ENCODE data around the gene OR2M4.

The OR2M4 gene

DNA sequence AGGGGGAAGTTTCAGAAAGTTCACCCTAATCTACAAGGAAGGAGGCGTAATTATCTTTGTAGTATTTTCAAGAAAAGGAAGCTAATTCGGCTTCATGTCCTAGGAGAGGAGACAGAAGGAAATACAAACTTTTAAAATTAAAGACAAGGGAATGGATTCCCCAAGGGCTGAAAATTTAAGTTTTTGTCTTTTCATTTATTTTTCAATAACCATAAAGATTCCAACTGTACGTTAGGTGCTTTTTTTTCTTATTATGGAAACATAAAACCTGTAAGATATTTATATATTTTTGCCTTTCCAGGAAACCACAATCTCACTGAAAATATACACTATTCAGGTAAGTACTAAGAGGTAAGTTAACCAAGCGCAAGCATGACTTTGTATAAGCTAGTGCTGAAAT, 34.3 kb upstream of the OR2M4 start, which contains the start of gene OR2M3:
TSS of gene OR2M3 (plus strand) at position 301 of the 400 bp plus-strand sequence. CDS start 5,803 bp downstream, outside the sequence.
- no peak for TF ChIP-seq POLR2AphosphoS5 (IDR thresholded peaks at IDR 0.05; ENCODE audit: low read depth, low read length)
- TF ChIP-seq TAF1 (IDR thresholded peaks at IDR 0.05; ENCODE audit: borderline replicate concordance, insufficient read depth, low read length) = no peak
- no peak for TF ChIP-seq SIN3A (IDR thresholded peaks at IDR 0.05; ENCODE audit: borderline replicate concordance, insufficient read depth, low read length)
- TF ChIP-seq, protein P1, sequence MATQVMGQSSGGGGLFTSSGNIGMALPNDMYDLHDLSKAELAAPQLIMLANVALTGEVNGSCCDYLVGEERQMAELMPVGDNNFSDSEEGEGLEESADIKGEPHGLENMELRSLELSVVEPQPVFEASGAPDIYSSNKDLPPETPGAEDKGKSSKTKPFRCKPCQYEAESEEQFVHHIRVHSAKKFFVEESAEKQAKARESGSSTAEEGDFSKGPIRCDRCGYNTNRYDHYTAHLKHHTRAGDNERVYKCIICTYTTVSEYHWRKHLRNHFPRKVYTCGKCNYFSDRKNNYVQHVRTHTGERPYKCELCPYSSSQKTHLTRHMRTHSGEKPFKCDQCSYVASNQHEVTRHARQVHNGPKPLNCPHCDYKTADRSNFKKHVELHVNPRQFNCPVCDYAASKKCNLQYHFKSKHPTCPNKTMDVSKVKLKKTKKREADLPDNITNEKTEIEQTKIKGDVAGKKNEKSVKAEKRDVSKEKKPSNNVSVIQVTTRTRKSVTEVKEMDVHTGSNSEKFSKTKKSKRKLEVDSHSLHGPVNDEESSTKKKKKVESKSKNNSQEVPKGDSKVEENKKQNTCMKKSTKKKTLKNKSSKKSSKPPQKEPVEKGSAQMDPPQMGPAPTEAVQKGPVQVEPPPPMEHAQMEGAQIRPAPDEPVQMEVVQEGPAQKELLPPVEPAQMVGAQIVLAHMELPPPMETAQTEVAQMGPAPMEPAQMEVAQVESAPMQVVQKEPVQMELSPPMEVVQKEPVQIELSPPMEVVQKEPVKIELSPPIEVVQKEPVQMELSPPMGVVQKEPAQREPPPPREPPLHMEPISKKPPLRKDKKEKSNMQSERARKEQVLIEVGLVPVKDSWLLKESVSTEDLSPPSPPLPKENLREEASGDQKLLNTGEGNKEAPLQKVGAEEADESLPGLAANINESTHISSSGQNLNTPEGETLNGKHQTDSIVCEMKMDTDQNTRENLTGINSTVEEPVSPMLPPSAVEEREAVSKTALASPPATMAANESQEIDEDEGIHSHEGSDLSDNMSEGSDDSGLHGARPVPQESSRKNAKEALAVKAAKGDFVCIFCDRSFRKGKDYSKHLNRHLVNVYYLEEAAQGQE (IDR thresholded peaks at IDR 0.05; ENCODE audit: insufficient read depth in 1 of 2, low read depth in 2 of 2, low read length in 2 of 2) = no peak
- no peak for TF ChIP-seq FOXP2 (optimal IDR thresholded peaks at IDR 0.05; ENCODE audit: borderline replicate concordance, extremely low read depth, extremely low read length, insufficient read depth)

DNA sequence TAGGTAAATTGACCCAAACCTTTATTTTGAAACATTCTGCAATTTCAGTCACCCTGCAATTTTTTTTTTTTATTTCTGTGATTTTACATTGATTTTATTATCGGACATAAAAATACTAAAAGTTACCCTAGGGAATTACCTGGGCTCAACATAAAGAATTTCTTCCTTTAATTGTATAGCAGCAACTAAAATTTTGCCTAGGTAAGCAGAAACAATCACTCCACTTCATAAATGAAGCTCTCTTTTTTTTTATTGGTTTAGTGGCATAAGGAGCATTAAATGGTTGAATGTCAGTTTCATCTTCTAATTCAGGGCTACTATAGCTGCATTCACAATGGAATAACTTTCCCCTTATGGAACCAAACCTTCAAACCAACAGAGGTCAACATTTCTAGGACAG, 15.3 kb upstream of the OR2M4 start:
- TF ChIP-seq SIN3A (IDR thresholded peaks at IDR 0.05; ENCODE audit: borderline replicate concordance, insufficient read depth, low read length) = no peak
- TF ChIP-seq, protein P1 (IDR thresholded peaks at IDR 0.05; ENCODE audit: insufficient read depth in 1 of 2, low read depth in 2 of 2, low read length in 2 of 2) = no peak
- TF ChIP-seq POLR2AphosphoS5 (IDR thresholded peaks at IDR 0.05; ENCODE audit: low read depth, low read length) = no peak
- TF ChIP-seq TAF1 (IDR thresholded peaks at IDR 0.05; ENCODE audit: borderline replicate concordance, insufficient read depth, low read length) = no peak
- no peak for TF ChIP-seq FOXP2 (optimal IDR thresholded peaks at IDR 0.05; ENCODE audit: borderline replicate concordance, extremely low read depth, extremely low read length, insufficient read depth)

DNA sequence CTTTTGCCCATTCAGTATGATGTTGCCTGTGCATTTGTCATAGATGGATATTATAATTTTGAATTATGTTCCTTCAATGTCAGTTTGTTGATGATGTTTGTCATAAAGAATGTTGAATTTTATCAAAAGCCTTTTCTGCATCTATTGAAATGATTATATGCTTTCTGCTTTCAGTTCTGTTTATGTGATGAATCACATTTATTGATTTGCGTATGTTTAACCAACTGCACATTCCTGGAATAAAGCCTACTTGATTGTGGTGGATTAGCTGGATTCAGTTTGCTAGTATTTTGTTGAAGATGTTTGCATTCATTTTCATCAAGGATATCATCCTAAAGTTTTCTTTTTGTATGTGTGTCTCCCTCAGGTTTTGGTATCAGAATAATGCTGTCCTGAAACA, 5.7 kb upstream of the OR2M4 start:
- TF ChIP-seq, protein P1 (IDR thresholded peaks at IDR 0.05; ENCODE audit: insufficient read depth in 1 of 2, low read depth in 2 of 2, low read length in 2 of 2) = no peak
- TF ChIP-seq TAF1 (IDR thresholded peaks at IDR 0.05; ENCODE audit: borderline replicate concordance, insufficient read depth, low read length) (no peak), SIN3A (IDR thresholded peaks at IDR 0.05; ENCODE audit: borderline replicate concordance, insufficient read depth, low read length) (no peak), POLR2AphosphoS5 (IDR thresholded peaks at IDR 0.05; ENCODE audit: low read depth, low read length) (no peak), FOXP2 (optimal IDR thresholded peaks at IDR 0.05; ENCODE audit: borderline replicate concordance, extremely low read depth, extremely low read length, insufficient read depth) (no peak)

DNA sequence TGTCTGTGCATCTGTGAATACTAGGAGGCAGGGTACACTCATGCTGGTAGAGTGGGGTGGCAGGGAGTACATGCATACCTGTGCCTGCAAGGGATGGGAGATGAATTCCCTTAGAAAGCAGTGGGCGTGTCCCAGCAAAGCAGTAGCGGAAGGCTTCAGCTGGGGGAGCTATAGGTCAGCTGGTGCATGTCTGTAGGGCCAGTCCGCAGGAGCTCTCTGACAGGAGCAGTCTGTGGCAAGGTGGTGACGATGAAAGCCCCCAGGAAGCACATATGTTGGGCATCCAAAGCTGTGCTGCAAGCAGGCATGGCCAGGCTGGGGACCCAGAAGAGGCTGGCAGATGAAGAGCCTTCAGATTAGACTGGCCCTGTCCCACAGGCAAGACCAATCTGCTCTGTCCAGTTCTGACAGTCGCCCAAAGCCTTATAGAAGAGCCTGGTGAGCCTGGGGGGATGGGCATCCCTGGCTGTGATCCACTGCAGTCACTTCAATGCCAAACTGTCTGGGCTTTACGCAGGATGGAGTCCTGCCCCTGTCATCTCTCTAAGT, 1.8 kb upstream of the OR2M4 start:
- TF ChIP-seq TAF1 (IDR thresholded peaks at IDR 0.05; ENCODE audit: borderline replicate concordance, insufficient read depth, low read length) = no peak
- no peak for TF ChIP-seq SIN3A (IDR thresholded peaks at IDR 0.05; ENCODE audit: borderline replicate concordance, insufficient read depth, low read length)
- TF ChIP-seq, protein P1 (IDR thresholded peaks at IDR 0.05; ENCODE audit: insufficient read depth in 1 of 2, low read depth in 2 of 2, low read length in 2 of 2) = no peak
- no peak for TF ChIP-seq FOXP2 (optimal IDR thresholded peaks at IDR 0.05; ENCODE audit: borderline replicate concordance, extremely low read depth, extremely low read length, insufficient read depth)
- no peak for TF ChIP-seq POLR2AphosphoS5 (IDR thresholded peaks at IDR 0.05; ENCODE audit: low read depth, low read length)

Data from PFSK-1 (cell line).